HepG2 (cell line): ENCODE data around the gene USP5. TPM values are rescaled to one million over a fixed set of nuclear protein-coding genes. Genes with fewer than 3 reads are reported as not detected.
A peak's percentile ranks its signal among the peaks of the same experiment; 100 is the strongest.

Experiments
- DMAP1 ChIP-seq: IDR thresholded peaks from 2 replicates; pipeline ENCODE4 v1.6.1; 2016
- EEA1 ChIP-seq: sonication (generic); formaldehyde crosslinking; IDR thresholded peaks from 2 replicates; pipeline ENCODE4 v1.5.1; 2020; ENCODE audit warnings: mild to moderate bottlenecking, missing genetic modification reagents, borderline replicate concordance
- FLYWCH1 ChIP-seq: sonication (generic); formaldehyde crosslinking; IDR thresholded peaks from 2 replicates; pipeline ENCODE4 v1.8.1; 2023; ENCODE audit warnings: mild to moderate bottlenecking, missing genetic modification reagents
- GLMP ChIP-seq: sonication (generic); formaldehyde crosslinking; IDR thresholded peaks from 2 replicates; pipeline ENCODE4 v1.9.0; 2021; ENCODE audit warnings: missing genetic modification reagents, mild to moderate bottlenecking, borderline replicate concordance
- HHEX ChIP-seq: IDR thresholded peaks from 2 replicates; pipeline ENCODE4 v1.6.1; 2016; ENCODE audit warnings: control low read depth
- KLF13 ChIP-seq: sonication (generic); formaldehyde crosslinking; IDR thresholded peaks from 2 replicates; pipeline ENCODE4 v1.4.0; 2020; ENCODE audit warnings: mild to moderate bottlenecking, missing genetic modification reagents
- NBN ChIP-seq: fragments of 450-650 bp; conservative IDR thresholded peaks from 2 replicates; pipeline ENCODE4 v1.6.1; 2017
- NFIB ChIP-seq: sonication (generic); formaldehyde crosslinking; IDR thresholded peaks from 2 replicates; pipeline ENCODE4 v1.9.0; 2021; ENCODE audit warnings: missing genetic modification reagents, mild to moderate bottlenecking, borderline replicate concordance
- POLR2AphosphoS2 ChIP-seq: IDR thresholded peaks from 2 replicates; pipeline ENCODE4 v1.6.1; 2011; ENCODE audit warnings: low read depth, low read length, improper control_type of control experiment
- RCOR2 ChIP-seq: IDR thresholded peaks from 2 replicates; pipeline ENCODE4 v1.6.1; 2016; ENCODE audit warnings: missing biosample characterization, missing genetic modification reagents
- TIGD3 ChIP-seq: sonication (generic); formaldehyde crosslinking; IDR thresholded peaks from 2 replicates; pipeline ENCODE4 v1.5.1; 2020; ENCODE audit warnings: mild to moderate bottlenecking, missing genetic modification reagents, borderline replicate concordance
- ZBTB40 ChIP-seq, 2 experiments: fragments of 450-650 bp in 1 of 2; sonication (generic) in 1 of 2; formaldehyde crosslinking in 1 of 2; IDR thresholded peaks; 2 replicates each; pipeline versions ENCODE4 v1.6.1 to v1.8.0; 2016 to 2022; ENCODE audit warnings: antibody characterized with exemption in 1 of 2, mild to moderate bottlenecking in 1 of 2, missing genetic modification reagents in 1 of 2
- ZFP1 ChIP-seq: IDR thresholded peaks from 2 replicates; pipeline ENCODE4 v1.6.1; 2016
- ZNF431 ChIP-seq: sonication (generic); formaldehyde crosslinking; IDR thresholded peaks from 2 replicates; pipeline ENCODE4 v1.9.0; 2022; ENCODE audit warnings: missing genetic modification reagents, low read depth, mild to moderate bottlenecking, borderline replicate concordance
- ZNF503 ChIP-seq: sonication (generic); formaldehyde crosslinking; IDR thresholded peaks from 2 replicates; pipeline ENCODE4 v1.4.0; 2020; ENCODE audit warnings: missing genetic modification reagents
- ZNF615 ChIP-seq: sonication (generic); formaldehyde crosslinking; IDR thresholded peaks from 2 replicates; pipeline ENCODE4 v1.5.0; 2020; ENCODE audit warnings: mild to moderate bottlenecking, missing genetic modification reagents, borderline replicate concordance
- ZNF850 ChIP-seq: sonication (generic); formaldehyde crosslinking; conservative IDR thresholded peaks from 2 replicates; pipeline ENCODE4 v1.9.0; 2021; ENCODE audit warnings: mild to moderate bottlenecking, missing genetic modification reagents
- polyA plus RNA-seq, 8 experiments: library from polyadenylated mRNA; depleted of rRNA in 3 of 8; stranded (reverse) in 7 of 8; unstranded in 1 of 8; fragments of >200 nt; fragmentation: Illumina TruSeq in 4 of 8; extraction: Trizol in 4 of 8; gene quantifications; 2 replicates each; pipeline versions ENCODE4 v1.2.1 to v1.2.3, GENCODE V29; 2011 to 2016; ENCODE audit warnings: low read depth in 4 of 8, missing spikeins in 1 of 8, mixed read lengths in 1 of 8; ENCODE audit not compliant: insufficient read depth in 1 of 8
- total RNA-seq, 5 experiments: library from RNA; depleted of rRNA; stranded (reverse); fragments of >200 nt; fragmentation: Illumina TruSeq; extraction: Trizol; gene quantifications; 2 replicates each; pipeline ENCODE4 v1.2.3, GENCODE V29; 2016; ENCODE audit warnings: low read depth in 1 of 5

Gene USP5
- total and polyA plus RNA-seq, 2 of the 13 experiments (the other 11 are each of a cell fraction or from before 2014, with no cell fraction given): 39.6 to 56.0 TPM

GRCh38 chr12:6825398-6826124, 26.4 kb upstream of the USP5 start (continued):
- TF ChIP-seq ZNF850 (CRISPR knock-in tag) (no peak), EEA1 (CRISPR knock-in tag) (no peak), TIGD3 (CRISPR knock-in tag) (no peak), NBN (no peak), KLF13 (no peak), FLYWCH1 (CRISPR knock-in tag) (no peak), NFIB (CRISPR knock-in tag) (no peak), ZNF503 (CRISPR knock-in tag) (no peak), ZNF615 (CRISPR knock-in tag) (no peak), DMAP1 (no peak), ZNF431 (CRISPR knock-in tag) (0 out of 2 replicates have a peak, but pooled peaks have one; percentile 34), GLMP (no peak), POLR2AphosphoS2 (no peak), HHEX (CRISPR knock-in tag) (no peak), ZBTB40 (IDR thresholded peaks at IDR 0.05) (no peak), ZBTB40 (CRISPR knock-in tag; IDR thresholded peaks at IDR 0.05) (no peak), RCOR2 (CRISPR knock-in tag) (no peak), ZFP1 (CRISPR knock-in tag) (no peak)
